Cortex of kidney (tissue), 1 donor: ENCODE results near the gene COPS9.

Experiments used
- DNase-seq: peaks from one replicate; lab custom pipeline; 2025; lab: John Stamatoyannopoulos, UW

The COPS9 gene

DNA sequence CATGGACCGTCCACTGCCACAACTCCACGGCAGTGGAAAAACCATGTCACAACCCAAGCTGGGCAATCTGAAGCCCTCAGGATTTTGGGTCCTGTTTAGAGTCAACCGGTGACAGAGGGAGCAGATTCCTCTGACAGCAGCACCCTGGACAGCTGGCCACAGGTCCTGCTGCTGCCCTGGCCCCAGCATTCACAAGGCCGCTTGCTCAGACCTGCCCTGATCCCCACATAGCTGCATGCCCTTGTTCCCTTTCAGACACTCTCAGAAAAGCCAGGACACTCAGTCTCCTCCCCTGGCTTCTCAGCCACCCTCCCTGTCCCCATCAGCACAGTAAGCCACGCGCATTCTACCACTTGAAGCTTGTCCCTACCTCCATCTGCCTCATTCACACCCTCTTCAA, 1.6 kb downstream of the COPS9 start:
- DNase-seq: no peak

DNA sequence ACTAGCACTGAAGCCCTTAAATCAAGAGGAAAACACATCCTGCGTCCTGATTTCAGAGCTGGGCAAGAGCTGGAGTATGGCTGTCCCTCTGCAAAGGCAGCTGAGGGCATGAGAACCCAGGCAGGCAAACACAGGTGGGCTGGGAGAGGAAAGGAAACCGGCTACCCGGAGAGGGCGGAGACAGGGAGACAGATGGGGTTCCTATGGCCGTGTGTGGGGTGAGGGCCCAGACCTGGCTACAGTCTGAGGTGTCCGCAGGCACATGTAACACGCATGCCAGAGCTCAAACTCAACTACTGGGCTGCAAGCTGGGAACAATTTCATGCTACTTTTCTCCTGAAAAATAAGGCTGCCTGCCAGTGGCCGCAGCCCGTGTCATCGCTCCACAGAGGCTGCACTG, 2.7 kb downstream of the COPS9 start:
- DNase-seq: no peak

DNA sequence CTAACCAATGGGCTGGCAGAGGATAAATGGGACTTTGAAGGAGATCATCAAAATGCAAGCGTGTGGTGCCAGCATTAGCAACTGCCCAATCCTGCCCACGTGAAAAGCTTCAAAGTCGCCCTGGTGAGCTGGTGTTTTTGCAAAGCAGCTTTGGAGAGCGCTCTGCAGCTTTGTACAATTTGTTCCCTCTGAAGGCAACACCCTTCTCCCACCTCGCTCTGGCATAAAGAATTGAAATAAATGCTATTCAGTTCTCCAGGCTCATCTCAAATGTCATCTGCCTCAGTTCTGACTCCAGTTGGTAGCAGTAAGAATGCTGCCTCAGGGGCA, 3.5 kb downstream of the COPS9 start:
- DNase-seq: no peak

DNA sequence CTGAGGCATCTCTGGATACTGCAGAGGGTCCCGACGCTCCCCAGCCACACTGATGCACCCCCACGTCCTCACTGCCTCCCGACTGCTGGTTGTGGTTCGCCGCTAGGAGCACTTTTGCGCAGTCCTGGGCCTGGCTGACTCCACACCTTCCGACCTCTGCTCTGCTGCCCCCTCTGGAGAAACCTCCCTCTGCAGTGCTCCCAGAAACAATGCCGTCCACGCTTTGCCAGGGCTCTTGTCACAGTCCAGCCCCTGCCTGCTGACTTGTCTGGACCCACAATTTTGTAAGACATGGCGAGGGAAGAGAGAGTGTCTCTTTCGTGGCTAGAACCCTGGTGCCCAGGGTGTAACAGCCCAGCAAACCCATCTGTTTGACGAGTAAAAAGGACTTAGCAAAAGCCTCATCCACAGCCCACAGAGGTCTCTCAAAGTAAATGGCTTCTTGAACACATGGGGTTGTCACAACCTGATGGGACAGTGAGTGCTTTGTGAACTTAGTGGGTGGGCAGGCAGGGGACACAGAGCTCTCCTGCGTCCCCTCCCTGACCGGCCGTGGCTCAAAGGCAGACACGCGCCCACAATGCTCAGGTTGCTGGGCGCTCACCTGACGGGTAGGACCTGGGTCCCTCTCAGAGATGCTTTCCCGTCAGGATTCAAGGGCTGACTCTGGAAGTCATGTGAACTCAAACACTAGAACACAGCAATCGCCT, 4.0 kb downstream of the COPS9 start:
- no peak for DNase-seq

DNA sequence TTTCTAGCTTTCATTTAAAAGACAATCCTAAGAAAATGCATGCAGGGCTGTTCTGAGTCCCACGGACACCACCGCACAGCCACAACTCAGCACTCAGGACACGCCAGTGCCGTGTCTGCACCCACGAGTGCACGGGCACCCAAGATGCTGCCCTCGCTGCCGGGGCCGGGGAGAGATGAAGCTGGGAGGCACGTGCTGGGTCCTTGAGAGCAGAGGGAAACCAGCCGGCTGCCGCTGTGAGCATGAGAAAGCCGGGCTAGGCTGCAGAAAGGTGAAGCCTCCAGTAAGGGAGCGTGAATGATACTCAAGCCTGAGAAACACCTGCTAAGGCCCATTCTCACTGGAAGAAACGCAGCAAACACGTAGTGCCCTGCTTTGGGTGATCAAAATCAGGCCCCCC, 4.8 kb downstream of the COPS9 start:
- DNase-seq: no peak

DNA sequence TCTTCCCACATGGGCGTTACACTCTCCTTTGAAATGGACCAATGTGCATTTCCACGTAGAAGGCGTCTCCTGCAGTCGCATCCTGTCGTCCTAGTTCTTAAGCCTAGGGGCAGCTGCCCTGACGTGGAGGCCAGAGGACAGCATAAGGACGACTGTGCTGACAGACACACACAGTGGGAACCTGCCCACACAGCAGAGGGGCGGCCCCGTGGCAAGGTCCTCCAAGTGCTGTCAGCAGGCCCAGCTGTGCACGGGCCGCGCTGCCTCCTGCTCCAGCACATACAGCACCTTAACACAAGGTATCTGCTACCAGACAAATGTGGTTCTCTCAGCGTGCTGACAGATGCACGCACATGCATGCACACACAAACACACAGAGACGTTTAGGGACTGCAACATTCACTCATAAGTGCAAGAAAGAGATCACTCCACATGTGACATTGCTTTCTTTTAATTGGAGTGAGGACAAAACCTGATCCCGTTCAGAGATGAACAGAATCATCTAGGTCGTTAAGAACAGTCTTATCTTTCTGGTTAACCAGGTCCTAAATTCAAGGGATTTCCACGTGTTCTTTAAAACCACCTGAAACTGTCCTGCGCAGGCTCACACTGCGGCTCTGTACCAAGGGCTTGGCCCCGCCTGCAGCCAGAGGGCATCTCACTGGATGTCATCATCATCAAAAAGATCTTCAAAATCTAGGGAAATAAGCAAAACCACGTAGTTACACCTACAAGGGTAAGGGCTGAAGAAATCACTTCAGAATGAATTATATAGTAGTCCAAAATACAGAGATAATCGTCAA, 5.5 kb downstream of the COPS9 start:
- DNase-seq: no peak

DNA sequence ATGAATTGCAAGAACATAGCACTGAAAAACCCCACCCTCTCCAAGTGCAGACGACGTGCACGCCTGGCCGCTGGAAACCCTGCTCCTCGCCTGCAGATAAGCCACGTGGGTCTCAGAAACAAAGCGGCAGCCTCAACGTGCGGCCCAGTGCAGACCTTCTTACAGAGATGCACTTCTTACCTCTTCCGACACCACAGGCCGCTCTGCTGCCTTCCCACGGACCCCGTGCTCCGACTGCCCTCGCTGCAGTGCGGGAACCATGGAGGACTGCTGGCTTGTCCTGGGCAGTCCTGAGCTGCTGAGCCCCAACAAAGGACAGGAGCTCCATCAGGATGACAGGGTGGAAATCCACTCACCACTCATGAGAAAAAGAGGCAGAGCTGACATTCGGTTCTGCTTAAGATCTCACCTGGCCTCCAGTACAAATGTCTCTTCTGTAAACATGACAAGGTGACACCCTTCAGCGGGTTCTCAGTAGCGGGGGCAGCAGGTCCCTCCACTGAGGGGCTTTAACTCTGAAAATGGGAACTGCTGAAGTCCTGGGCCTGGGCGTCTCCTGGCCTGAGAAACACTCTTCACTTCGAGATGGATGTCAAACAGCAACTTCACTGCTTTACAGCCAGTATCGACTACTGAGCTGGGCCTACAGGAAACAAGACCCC, 6.2 kb downstream of the COPS9 start:
- no peak for DNase-seq

DNA sequence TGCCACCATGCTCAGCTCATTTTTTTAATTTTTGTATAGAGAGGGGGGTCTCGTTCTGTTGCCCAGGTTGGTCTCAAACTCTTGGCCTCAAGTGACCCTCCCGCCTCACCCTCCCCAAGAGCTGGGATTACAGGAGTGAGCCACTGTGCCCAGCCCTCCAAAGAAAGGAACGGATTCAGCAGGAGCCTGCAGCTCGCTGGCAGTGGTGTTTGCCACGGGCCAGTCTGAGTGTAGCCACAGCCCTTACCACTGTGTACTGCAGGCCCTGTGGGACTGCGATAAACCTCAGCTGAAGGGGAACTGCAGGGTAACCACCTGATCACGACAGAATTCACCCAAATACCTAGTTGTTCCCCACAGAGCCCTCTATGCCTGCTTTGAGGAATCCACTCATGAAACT, 6.8 kb downstream of the COPS9 start:
- no peak for DNase-seq

DNA sequence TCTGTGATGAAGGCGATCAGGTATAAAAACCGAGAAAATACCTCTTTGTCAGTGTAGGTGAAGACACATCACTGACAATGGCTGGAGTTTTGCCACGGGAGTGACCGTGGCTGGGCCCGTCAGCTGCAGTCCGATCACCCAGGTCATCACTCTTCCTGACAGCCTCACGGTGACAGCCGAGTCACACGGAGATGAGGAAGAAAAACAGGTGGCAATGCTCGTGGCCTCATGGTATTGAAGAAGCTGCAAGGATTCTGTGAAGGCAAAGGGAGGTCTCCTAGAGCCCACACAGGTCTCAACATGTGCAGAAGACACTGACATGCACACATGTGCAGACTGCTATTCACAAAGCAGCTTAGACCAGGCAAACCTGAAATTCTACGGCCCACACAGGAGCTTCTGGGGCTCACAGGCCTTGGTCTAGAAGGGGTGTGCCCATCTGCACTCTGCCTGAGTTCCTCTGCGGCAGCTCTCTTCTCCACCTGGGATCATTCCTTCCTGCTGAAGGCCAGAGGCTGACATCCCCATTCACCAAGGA, 7.4 kb downstream of the COPS9 start:
- DNase-seq: no peak

DNA sequence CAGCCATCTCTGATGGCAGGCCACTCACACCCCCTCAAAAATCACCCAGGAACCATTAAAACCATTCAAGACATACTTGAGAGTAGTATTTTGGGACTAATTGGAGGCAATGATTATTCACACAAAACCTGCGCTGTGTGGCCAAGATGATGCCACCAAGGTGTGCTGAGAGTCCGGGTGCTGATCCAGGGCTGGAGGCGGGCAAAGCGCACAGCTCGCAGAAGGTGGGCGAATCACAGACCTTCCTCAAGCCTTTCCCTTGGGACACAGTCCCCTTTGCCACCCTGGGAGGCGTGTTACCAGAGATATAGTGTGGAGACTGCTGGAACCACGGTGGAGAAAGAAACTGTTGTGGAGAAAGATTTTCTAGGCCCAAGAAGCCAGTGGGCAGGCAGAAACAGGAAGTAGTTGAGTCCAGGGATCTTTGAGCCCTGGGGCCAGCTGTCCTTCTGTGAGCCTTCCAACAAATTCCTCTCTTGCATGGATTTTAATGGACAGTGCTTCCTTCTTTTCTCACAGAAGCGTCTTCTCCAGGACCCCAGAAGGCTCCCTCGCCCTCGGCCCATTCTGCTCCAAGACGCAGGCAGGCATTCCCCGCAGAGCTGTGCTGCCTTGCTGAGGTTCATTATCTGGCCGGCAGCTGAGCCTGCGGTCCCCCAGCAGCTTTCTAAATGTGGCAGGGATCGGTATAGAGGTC, 8.0 kb downstream of the COPS9 start:
- no peak for DNase-seq

DNA sequence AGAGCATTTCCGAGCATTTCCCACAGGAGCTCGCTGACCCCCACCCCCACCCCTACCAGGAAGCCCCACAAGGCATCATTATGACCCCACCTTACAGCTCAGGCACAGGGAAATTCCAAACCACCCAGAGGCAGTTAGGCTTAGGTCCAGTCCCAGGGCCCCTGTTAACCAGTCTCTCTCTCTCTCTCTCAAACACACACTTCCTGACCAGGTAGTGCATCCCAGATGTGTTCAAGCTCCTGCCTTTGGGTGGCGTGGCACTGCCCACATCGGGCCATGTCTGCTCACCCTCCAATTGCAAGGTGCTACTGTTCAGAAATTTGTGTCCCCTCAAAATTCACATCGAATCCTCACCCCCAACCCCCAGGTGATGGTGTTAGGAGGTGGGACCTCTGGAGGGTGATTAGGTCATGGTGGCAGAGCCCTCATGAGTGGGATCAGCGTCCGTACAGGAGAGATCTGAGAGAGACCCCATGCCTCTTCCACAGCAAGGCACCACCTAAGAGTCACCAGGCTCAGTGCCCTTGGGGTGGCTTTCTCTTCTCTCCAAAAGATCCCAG, 8.8 kb downstream of the COPS9 start:
- no peak for DNase-seq

DNA sequence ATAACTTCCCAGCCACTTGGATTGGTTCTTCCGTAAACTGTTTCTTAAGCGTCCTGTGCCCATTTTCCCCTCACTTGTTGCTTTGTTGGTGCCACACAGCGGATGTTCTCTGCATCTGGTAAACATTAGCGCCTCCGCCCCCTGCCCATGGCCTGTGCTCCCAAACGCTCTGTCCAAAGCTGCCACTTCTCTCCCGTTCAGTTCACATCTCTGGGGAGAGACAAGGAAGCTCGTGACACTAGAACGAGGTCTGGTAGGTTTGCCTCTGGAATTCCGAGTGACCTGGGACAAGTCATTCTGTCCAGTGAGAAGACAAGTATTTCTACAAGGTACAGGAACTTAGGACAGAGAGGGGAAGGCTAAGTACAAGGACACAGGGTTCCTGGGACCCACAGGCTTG, 9.4 kb downstream of the COPS9 start:
- no peak for DNase-seq

DNA sequence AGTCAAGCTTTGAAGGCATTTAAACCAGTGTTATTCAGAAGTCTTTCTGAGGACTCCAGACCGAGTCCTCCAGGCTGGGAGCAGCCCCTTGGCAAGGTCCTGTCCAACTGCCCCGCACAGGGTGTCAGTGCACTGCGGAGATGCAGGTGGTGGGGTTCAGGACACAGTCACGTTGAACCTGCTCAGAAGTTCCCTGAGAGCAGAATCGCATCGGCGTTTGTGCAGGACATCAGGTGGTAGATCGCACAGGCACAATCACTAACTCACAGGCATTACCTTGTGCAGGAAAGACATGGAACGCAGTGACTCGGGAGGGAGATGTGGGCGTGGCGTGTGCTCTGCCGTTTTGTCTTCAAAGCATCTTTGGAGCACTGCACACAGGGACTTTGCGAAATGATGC, 10.4 kb downstream of the COPS9 start:
- DNase-seq: no peak

DNA sequence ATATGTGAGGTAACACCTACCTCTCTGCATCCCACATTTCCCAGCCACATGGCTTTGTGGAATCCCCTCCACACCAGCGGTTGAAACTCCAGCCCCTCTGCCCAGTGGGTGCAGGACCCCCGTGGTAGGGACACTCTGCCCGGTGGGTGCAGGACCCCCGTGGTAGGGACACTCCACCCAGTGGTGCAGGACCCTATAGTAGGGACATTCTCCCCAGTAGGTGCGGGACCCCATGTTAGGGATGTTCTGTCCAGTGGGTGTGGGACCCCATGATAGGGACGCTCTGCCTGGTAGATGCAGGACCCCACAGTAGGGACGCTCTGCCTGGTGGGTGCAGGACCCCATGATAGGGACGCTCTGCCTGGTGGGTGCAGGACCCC, 11.5 kb downstream of the COPS9 start:
- DNase-seq: no peak

DNA sequence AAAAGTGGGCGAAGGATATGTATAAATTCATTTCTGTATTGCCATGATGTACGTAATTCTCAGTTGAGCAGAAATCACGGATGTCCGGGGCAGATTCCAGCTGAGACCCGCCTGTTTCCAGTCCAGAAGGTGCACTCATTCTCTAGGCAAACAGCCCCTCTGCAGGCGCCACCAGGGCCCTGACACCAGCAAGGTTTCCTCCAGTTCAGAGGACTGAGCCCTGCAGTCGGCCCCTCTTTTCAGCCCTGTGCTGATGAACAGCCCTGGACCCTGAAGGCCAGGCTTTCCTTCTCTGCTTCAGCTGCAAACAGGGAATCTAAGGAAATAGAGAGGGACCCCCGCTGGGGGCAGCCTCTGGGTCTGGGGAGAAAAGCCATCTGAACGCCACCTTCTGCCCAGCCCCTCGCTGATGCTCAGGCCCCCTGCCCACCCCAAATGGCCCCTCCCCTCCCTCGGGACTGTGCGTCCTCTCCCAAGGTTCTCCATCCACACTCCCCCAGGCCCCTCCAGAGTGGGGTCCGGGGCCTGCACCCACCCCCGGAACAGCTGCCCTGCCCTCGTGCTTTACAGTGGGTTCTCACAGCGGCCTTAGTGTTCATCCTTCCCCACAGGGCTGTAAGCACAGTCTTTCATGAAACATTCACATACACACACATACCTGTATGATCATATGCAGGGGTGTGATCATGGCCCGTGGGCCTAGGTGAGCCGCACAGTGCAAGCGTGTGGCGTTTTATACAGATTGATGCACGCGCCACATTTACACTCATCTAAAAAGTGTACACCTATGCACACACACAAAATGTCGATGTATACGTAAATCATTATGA, 12.1 kb downstream of the COPS9 start:
- no peak for DNase-seq

DNA sequence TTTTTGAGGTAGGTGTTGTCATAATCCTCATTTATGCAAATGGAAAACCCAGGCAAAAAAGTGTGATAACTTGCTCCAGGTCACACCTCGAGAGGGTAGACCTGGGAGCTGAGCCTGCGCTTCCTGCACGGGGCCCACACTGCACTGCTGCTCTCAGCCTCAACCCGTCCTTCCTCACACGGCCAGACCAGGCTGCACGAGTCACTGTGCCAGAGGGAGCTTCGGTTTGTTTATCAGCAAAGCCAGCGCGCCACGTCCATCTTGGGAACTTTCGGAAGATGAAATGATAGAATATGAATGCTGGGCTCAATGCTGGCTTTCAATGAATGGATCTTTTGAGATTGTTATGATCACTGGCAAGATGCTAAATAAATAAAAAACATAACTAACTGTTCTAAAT, 14.4 kb downstream of the COPS9 start:
- no peak for DNase-seq

DNA sequence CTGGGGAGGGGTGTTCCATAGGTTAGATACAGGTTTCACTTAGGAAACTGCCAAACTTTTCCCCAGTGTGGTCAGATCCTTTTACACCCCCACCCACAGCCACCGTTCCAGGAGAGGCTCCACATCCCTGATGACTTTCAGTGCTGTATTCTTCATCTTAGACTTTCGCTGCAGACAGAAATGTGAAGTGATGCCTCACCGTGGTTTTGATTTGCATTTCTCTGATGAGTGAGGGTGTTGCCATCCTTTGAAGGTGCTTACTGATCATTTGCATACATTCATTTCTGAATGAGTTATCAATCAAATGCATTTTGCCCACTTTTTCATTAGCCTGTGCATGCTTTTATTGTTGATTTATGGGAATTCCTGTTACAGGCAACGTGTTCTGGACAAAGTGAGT, 14.9 kb downstream of the COPS9 start:
- no peak for DNase-seq

DNA sequence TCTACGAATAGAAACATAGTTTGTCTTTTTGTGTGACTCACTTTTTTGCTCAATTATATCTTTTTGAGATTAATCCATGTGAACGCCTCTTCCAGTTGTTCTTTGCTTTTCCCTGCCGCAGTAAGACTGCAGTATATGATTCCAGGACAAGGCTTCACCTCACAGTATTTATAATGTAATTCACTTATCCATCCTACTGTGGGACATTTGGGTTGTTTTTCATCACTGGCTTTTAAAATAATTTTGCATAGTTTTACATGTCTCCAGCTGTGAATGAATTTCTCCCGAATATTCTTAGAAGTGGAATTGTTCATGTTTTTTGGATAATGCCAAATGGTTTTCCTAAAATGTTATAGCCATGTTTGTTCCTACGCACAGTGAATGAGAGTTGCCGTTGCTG, 21.9 kb downstream of the COPS9 start:
- no peak for DNase-seq

DNA sequence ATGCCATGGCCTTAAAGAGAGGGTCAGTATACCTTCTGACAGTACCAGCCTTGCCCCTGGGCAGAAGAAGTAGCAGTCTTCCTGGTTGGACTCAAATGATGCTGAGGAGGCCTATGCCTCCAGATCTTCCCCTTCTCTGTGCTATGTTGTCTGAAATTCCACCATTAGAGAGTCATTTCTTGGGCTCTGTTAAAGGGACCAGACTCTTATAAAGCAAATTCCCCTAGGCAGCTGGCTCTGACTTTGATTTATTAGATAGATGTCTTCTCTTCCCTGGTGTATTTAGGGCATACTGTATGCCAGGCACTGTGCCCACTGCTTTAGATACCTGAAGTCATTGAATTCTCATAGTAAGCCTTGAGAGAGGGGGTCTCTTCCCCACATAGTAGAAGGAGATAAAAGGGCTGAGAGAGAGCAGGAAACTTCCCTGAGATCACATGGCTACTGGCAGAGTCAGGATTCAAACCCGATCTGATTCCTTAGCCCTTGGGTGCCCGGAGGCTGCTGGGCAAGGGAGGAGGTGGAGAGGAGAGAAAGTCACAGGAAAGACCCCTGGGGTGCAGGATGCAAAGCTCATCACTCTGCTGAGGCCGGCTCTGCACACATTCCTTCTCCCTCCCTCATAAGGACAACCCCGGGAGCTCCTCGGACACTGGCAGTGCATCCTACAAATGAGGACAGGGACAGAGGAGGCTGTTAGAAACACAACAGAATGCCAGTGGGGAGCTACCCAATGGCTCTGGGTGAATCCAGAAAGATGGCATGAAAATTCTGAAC, 23.0 kb downstream of the COPS9 start:
- DNase-seq: no peak

DNA sequence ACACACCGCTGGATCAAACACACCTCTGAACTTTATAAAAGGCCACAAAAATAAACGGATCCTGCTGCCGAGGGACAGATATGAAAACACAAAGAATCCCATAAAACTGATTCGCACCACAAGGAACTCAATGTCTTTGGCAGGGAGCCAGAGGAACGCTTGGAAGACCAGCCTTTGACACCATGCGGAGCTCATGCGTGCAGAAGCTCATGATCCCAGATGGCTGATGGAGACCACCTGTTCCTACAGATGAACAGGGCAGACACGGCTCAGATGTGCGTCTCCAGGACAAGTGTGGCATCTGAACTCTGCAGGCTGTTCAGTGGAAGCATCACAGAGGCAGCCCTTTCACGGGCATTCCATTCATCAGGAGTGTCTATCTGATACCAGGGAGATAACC, 24.9 kb downstream of the COPS9 start:
- no peak for DNase-seq

DNA sequence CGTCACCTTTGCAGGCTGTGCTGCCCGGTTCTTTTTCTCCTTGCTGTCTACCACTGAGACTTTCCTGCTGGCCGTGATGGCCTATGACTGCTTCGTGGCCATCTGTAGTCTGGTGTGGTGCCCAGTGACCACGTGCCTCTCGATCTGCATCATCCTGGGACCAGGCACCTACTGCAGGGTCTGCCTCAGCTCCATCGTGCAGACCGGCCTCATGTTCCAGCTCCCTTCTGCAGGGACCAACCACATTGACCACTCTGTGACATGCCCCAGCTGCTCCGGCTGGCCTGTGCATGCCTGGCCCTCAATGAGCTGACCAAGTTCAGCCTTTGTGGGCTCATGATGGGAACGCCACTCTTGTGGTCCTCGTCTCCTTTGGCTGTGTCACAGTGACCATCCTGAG, 26.7 kb downstream of the COPS9 start:
- DNase-seq: no peak
